ENCODE data around the gene RAB40C.

The RAB40C gene

GRCh38 chr16:660459-661183 is 70.8 kb downstream of the RAB40C start:
- peak; percentile 43 for TF ChIP-seq CTCF (IDR thresholded peaks at IDR 0.05; ENCODE audit: control insufficient read depth, insufficient read depth, low read depth, low read length, missing control alignments)
- no peak for DNase-seq (ENCODE audit: low read depth)
- no peak overlapping the region for H3K4me3 ChIP-seq (ENCODE audit: control insufficient read depth, low read depth, low read length)

GRCh38 chr16:661184-661821 is 71.4 kb downstream of the RAB40C start:
- no peak for DNase-seq (ENCODE audit: low read depth)
- no peak overlapping the region for H3K4me3 ChIP-seq (ENCODE audit: control insufficient read depth, low read depth, low read length)
- TF ChIP-seq CTCF (IDR thresholded peaks at IDR 0.05; ENCODE audit: control insufficient read depth, insufficient read depth, low read depth, low read length, missing control alignments) = no peak

- H3K4me3 ChIP-seq (ENCODE audit: control insufficient read depth, low read depth, low read length) = no peak overlapping the region
- TF ChIP-seq CTCF (IDR thresholded peaks at IDR 0.05; ENCODE audit: control insufficient read depth, insufficient read depth, low read depth, low read length, missing control alignments) = no peak
- no peak for DNase-seq (ENCODE audit: low read depth)
Observed at GRCh38 chr16:662095-662494, 72.2 kb downstream of the RAB40C start.

- DNase-seq (ENCODE audit: low read depth) = no peak
- H3K4me3 ChIP-seq (ENCODE audit: control insufficient read depth, low read depth, low read length) = no peak overlapping the region
- no peak for TF ChIP-seq CTCF (IDR thresholded peaks at IDR 0.05; ENCODE audit: control insufficient read depth, insufficient read depth, low read depth, low read length, missing control alignments)
Observed at GRCh38 chr16:662597-662996, 72.7 kb downstream of the RAB40C start.

- no peak for DNase-seq (ENCODE audit: low read depth)
Observed at GRCh38 chr16:666572-666971, 76.7 kb downstream of the RAB40C start.

DNA sequence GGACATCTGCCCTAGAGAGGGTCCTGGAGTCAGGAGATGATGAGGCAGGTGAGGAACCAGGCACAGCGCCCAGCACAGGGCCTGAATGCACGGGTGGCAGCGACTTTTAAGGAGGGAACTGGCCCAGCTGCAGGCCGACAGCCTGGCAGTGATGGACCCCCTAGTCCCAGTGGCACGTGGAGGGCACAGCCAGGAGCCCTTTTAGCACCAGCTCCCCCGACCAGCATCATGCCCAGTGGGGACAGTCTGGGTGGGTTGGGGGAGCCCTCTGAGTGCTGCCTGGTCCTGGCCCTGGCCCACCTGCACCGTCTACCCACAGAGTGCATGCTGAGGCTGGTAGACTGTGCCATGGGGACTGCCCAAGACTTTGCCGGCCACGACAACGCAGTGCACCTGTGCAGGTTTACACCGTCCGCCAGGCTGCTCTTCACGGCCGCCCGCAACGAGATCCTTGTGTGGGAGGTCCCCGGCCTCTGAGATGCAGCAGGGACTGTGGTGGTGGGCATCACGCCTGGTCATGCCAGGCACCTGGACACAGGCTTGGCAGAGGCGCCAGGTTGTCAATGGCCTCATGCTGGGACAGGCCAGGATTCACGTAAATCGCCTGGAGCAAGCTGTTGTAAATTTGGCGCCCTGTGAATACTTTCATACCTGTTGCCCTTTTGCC is 77.4 kb downstream of the RAB40C start:
- H3K4me3 ChIP-seq (ENCODE audit: control insufficient read depth, low read depth, low read length) = no peak overlapping the region
- DNase-seq (ENCODE audit: low read depth) = no peak
- no peak for TF ChIP-seq CTCF (IDR thresholded peaks at IDR 0.05; ENCODE audit: control insufficient read depth, insufficient read depth, low read depth, low read length, missing control alignments)

More at GRCh38 chr16:666572-666971, 76.7 kb downstream of the RAB40C start:
- no peak for TF ChIP-seq CTCF (IDR thresholded peaks at IDR 0.05; ENCODE audit: control insufficient read depth, insufficient read depth, low read depth, low read length, missing control alignments)
- H3K4me3 ChIP-seq (ENCODE audit: control insufficient read depth, low read depth, low read length) = no peak overlapping the region
